ENCODE data around the gene F7. TPM values are rescaled to one million over a fixed set of nuclear protein-coding genes. Genes with fewer than 3 reads are reported as not detected.

Gene F7
- total and polyA plus RNA-seq, 2 of the 4 experiments (the other 2 are of a cell fraction): under 0.01 to 0.07 TPM

DNA sequence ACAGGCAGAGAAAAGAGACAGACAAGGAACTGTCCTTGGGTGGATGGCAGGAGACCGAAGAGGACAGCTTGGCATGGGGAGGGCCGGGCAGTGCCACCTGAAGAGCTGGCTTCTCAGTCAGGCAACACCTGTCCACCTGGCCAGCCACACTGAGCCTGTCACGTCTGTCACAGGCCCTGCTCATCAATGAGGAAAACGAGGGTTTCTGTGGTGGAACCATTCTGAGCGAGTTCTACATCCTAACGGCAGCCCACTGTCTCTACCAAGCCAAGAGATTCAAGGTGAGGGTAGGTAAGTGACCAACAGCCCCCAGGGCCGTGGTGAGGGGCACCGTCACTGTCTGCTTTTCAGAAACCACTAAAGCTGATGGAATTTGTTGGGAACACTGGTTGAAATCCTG, 41.6 kb downstream of the F7 start:
- BruUV-seq (replicated peaks): no TSS peak
- Histone ChIP-seq H2AFZ (replicated peaks; ENCODE audit: low read length, poor library complexity) (no peak overlapping the region), H4K91ac (ENCODE audit: insufficient read depth, low read depth, low read length) (no peak overlapping the region), H3K9me1 (ENCODE audit: insufficient read depth, low read length) (no peaks in the 10 kb centered on the region; the same call in 1 of the 2 replicates), H3K4ac (ENCODE audit: low read depth, low read length) (no peak overlapping the region), H3K4me3 (ENCODE audit: insufficient read depth, low read depth, low read length) (no peak overlapping the region), H3K27ac (ENCODE audit: insufficient read depth, low read length) (no peak overlapping the region), H4K20me1 (ENCODE audit: insufficient read depth, low read length) (no peaks in the 10 kb centered on the region), H2BK20ac (ENCODE audit: low read depth, low read length) (no peak overlapping the region), H3K27me3 (ENCODE audit: control insufficient read depth, insufficient read depth, low read length) (0 out of 2 replicates have a peak, but pooled peaks cover 2% of the 10 kb centered on the region), H3K56ac (ENCODE audit: extremely low read depth, insufficient read depth, low read length) (no peak overlapping the region), H3K18ac (ENCODE audit: low read depth, low read length) (no peak overlapping the region), H3K36me3 (ENCODE audit: control insufficient read depth, insufficient read depth, low read length) (no peaks in the 10 kb centered on the region), H2BK120ac (ENCODE audit: low read depth, low read length) (no peak overlapping the region), H3K9me3 (ENCODE audit: control insufficient read depth, insufficient read depth, low read length) (no peaks in the 10 kb centered on the region), H2AK5ac (ENCODE audit: low read depth, low read length) (no peak overlapping the region), H3K14ac (replicated peaks; ENCODE audit: low read depth, low read length) (no peak overlapping the region), H4K8ac (ENCODE audit: low read depth in 2 of 2, low read length in 2 of 2) (no peak overlapping the region), H3K79me1 (ENCODE audit: low read depth in 1 of 2, low read length in 2 of 2) (no peaks in the 10 kb centered on the region), H2AK9ac (replicated peaks; ENCODE audit: low read depth, low read length, poor library complexity) (no peak overlapping the region), H3K23ac (ENCODE audit: low read depth, low read length) (no peak overlapping the region), H2BK5ac (ENCODE audit: low read depth, low read length, poor library complexity, severe bottlenecking) (no peak overlapping the region), H3K9ac (ENCODE audit: low read depth, low read length) (no peak overlapping the region), H3K4me2 (ENCODE audit: low read depth, low read length) (no peak overlapping the region), H2BK15ac (ENCODE audit: low read depth, low read length) (no peak overlapping the region), H3K4me1 (ENCODE audit: control insufficient read depth, insufficient read depth, low read length) (peaks cover 2% of the 10 kb centered on the region), H4K5ac (ENCODE audit: low read depth, low read length) (no peak overlapping the region)
- 79% methylated on average over 4 of the region's 8 CpGs; no CpG with 5 or more reads in 1 of the 2 experiments for WGBS, 2 experiments (ENCODE audit: extremely low coverage in 2 of 2, insufficient read length in 1 of 2)
- in situ Hi-C loops (cut with MboI; ENCODE audit: low sequenced_read_pairs) (no loop called here), intact Hi-C loops (cut with micrococcal nuclease) (no loop called here), dilution Hi-C loops (cut with HindIII; ENCODE audit: low sequenced_read_pairs, unreplicated experiment) (no loop called here)
- DNase-seq (no peak), ATAC-seq (ENCODE audit: low read depth) (no peak)
- ChIA-PET POLR2A (ENCODE audit: unreplicated experiment) (no interaction called here), CTCF (no interaction called here)
- TF ChIP-seq NFE2L2 (IDR thresholded peaks at IDR 0.05; ENCODE audit: low read depth, low read length) (no peak), RAD21 (IDR thresholded peaks at IDR 0.05; ENCODE audit: low read length) (no peak), MAZ (IDR thresholded peaks at IDR 0.05; ENCODE audit: borderline replicate concordance, low read depth, low read length) (no peak), SMC3 (IDR thresholded peaks at IDR 0.05; ENCODE audit: low read depth, low read length) (no peak), CHD1 (IDR thresholded peaks at IDR 0.05; ENCODE audit: low read depth, low read length) (no peak)
- TF ChIP-seq, protein P1, sequence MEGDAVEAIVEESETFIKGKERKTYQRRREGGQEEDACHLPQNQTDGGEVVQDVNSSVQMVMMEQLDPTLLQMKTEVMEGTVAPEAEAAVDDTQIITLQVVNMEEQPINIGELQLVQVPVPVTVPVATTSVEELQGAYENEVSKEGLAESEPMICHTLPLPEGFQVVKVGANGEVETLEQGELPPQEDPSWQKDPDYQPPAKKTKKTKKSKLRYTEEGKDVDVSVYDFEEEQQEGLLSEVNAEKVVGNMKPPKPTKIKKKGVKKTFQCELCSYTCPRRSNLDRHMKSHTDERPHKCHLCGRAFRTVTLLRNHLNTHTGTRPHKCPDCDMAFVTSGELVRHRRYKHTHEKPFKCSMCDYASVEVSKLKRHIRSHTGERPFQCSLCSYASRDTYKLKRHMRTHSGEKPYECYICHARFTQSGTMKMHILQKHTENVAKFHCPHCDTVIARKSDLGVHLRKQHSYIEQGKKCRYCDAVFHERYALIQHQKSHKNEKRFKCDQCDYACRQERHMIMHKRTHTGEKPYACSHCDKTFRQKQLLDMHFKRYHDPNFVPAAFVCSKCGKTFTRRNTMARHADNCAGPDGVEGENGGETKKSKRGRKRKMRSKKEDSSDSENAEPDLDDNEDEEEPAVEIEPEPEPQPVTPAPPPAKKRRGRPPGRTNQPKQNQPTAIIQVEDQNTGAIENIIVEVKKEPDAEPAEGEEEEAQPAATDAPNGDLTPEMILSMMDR (conservative IDR thresholded peaks at IDR 0.05; ENCODE audit: low read depth, low read length): no peak
